ENCODE data around the gene SWT1. TPM values are rescaled to one million over a fixed set of nuclear protein-coding genes. Genes with fewer than 3 reads are reported as not detected.

Gene SWT1
- total RNA-seq, 2 experiments from 2014 or later: 3.0 to 3.3 TPM

DNA sequence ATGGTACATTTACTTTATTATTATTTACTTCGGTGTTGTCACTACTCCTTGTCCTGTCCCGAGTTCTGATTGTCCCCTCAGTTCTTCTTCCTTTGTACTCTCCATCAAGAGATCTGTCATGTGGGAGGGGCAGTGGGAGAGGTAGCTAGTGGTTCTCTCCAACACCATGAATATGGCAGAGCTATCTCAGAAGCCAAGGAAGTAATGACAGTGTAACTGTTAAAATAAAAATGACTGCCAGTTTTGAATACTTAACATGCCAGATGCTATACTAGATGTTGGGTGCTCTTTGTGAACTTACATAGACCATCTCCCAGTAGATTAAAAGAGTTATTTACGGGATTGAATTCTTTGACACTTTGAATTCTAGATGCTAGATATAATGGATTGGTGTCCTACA lies 131.5 kb downstream of the SWT1 start:
- Mint-ChIP-seq H3K27me3 (no peaks in the 10 kb centered on the region), H3K9me3 (ENCODE audit: low read depth) (no peaks in the 10 kb centered on the region), H3K4me3 (no peak overlapping the region), H3K4me1 (peaks cover 26% of the 10 kb centered on the region), H3K36me3 (ENCODE audit: low read depth) (peaks cover 14% of the 10 kb centered on the region), H3K27ac (no peak overlapping the region)
- no peak for ATAC-seq
- CTCF ChIA-PET: no interaction called here
- intact Hi-C loops (cut with DNase I, micrococcal nuclease): no loop called here
- POLR2A ChIA-PET: no interaction called here
- no peak for DNase-seq

DNA sequence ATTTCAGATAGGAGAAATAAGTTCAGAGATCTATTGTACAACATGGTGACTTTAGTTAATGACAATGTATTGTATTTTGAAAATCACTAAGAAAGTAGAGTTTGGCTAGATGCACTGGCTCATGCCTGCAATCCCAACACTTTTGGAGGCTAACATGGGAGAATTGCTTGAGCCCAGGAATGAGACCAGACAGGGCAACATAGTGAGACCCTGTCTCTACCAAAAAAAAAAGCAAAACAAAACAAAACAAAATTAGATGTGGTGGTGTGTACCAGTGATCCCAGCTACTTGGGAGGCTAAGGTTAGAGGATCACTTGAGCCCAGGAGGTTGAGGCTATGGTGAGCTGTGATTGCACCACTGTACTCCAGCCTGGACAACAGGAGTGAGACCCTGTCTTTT lies 132.9 kb downstream of the SWT1 start:
- no peak for ATAC-seq
- ChIA-PET POLR2A (no interaction called here), CTCF (no interaction called here)
- Mint-ChIP-seq H3K36me3 (ENCODE audit: low read depth) (peaks cover 25% of the 10 kb centered on the region), H3K4me3 (no peak overlapping the region), H3K4me1 (peaks cover 19% of the 10 kb centered on the region), H3K27ac (no peak overlapping the region), H3K9me3 (ENCODE audit: low read depth) (no peaks in the 10 kb centered on the region), H3K27me3 (no peaks in the 10 kb centered on the region)
- no peak for DNase-seq
- intact Hi-C loops (cut with DNase I, micrococcal nuclease): no loop called here

DNA sequence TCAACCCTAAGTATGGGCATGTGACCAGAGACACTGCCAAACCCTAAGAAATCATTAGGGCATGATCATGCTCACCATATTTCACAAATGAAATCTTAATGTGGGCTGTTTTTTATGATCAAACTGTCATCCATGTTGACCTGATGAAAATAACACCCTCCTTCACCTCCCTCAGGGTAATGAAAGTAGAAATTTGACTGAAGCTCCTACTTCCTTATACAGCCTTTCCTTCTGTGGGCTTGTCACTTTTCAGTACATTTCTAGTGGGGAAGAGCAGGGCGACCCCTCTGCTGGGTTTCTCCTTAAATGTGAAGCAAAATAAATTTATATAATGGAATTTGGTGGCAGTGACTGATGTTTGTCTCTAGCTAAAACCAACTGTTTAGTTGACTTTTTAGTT lies 134.2 kb downstream of the SWT1 start:
- H3K4me1 Mint-ChIP-seq: peaks cover 12% of the 10 kb centered on the region
- H3K4me3 Mint-ChIP-seq: no peak overlapping the region
- H3K36me3 Mint-ChIP-seq (ENCODE audit: low read depth): peaks cover 33% of the 10 kb centered on the region
- no peak overlapping the region for H3K27ac Mint-ChIP-seq
- intact Hi-C loops (cut with DNase I, micrococcal nuclease): no loop called here
- no peak for DNase-seq
- POLR2A ChIA-PET: no interaction called here
- CTCF ChIA-PET: interaction anchor here (0.7 kb wide), 1 partner anchor 9 kb away, joined by 4 read pairs; no protein-coding TSS in a partner anchor
- H3K9me3 Mint-ChIP-seq (ENCODE audit: low read depth): no peaks in the 10 kb centered on the region
- peak; percentile 16 for ATAC-seq
- no peaks in the 10 kb centered on the region for H3K27me3 Mint-ChIP-seq

DNA sequence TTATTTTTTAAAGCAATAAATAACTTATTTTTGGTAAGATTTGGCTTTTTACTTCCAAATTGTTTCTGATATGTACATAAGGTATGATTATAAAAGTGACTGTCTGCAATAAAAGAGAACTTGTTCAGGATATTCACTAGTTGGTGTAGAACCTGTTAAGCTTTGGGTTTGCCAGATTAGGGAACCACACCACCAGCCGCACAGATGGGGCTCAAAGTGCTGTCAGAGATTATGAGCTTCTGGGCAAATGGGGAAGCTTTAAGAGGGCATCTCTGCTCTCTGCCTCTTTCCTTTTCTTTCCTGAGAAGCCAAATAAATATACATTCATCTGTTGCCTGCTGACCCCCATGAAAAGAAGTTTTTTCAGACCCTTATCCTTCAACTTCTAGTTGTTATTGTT lies 134.7 kb downstream of the SWT1 start:
- Mint-ChIP-seq H3K36me3 (ENCODE audit: low read depth) (peaks cover 38% of the 10 kb centered on the region), H3K9me3 (ENCODE audit: low read depth) (no peaks in the 10 kb centered on the region), H3K27me3 (no peaks in the 10 kb centered on the region), H3K4me1 (peaks cover 12% of the 10 kb centered on the region), H3K4me3 (no peak overlapping the region), H3K27ac (no peak overlapping the region)
- intact Hi-C loops (cut with DNase I, micrococcal nuclease): no loop called here
- no peak for DNase-seq
- CTCF ChIA-PET: interaction anchor here (0.7 to 1.1 kb wide), 2 partner anchors 10 to 121 kb away, joined by 3 to 4 read pairs; no protein-coding TSS in a partner anchor
- no peak for ATAC-seq
- POLR2A ChIA-PET: no interaction called here

DNA sequence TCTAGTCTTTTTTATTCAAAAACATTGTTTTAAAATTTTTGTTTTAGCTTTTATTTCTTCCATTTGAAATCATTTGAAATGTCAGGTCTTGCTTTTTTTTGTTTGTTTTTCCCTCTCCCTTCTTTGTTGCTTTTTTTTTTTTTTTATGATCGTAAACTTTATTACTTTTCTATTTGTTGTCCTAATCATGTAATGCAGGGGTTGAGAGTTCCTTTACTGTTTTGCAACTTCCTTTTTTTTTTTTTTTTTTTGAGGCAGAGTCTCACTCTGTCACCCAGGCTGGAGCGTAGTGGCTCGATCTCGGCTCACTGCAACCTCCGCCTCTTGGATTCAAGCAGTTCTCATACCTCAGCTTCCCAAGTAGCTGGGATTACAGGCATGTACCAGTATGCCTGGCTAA lies 135.3 kb downstream of the SWT1 start:
- Mint-ChIP-seq H3K27me3 (no peaks in the 10 kb centered on the region), H3K27ac (no peak overlapping the region), H3K4me1 (peaks cover 12% of the 10 kb centered on the region), H3K36me3 (ENCODE audit: low read depth) (peaks cover 42% of the 10 kb centered on the region), H3K9me3 (ENCODE audit: low read depth) (no peaks in the 10 kb centered on the region), H3K4me3 (no peak overlapping the region)
- no peak for ATAC-seq
- ChIA-PET POLR2A (interaction anchor here (0.8 kb wide), 1 partner anchor 467 kb away, joined by 3 read pairs; no protein-coding TSS in a partner anchor), CTCF (interaction anchor here (1.1 to 1.2 kb wide), 2 partner anchors 11 to 122 kb away, joined by 3 read pairs; no protein-coding TSS in a partner anchor)
- intact Hi-C loops (cut with DNase I, micrococcal nuclease): no loop called here
- DNase-seq: no peak

DNA sequence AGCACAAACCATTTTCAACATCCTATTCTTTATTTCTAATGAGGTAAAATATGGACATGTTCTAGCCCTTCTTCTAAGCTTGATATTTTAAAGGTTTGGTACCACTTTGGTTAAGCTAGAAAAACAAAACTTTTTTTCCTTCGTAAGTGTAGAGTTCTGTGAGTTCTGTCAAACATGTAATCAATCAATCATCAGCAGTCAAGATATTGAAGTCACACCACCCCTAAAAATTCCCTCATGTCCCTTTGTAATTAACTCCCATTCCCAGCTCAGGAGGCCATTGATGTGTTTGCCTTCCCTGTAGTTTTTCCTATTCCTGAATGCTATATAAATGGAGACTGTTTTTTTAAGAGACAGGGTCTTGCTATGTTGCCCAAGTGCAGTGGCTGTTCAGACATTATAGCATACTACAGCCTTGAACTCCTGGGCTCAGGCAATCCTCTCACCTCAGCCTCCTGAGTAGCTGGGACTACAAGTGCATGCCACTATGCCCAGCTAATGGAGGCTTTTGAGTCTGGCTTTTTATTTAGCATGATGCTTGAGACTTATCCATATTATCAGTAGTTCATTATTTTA lies 137.1 kb downstream of the SWT1 start:
- Mint-ChIP-seq H3K9me3 (ENCODE audit: low read depth) (no peaks in the 10 kb centered on the region), H3K27ac (no peak overlapping the region), H3K4me3 (no peak overlapping the region), H3K4me1 (peaks cover 14% of the 10 kb centered on the region), H3K27me3 (no peaks in the 10 kb centered on the region), H3K36me3 (ENCODE audit: low read depth) (peaks cover 55% of the 10 kb centered on the region)
- no peak for DNase-seq
- ATAC-seq: no peak
- POLR2A ChIA-PET: no interaction called here
- intact Hi-C loops (cut with DNase I, micrococcal nuclease): no loop called here
- CTCF ChIA-PET: interaction anchor here (0.7 to 1.0 kb wide), 2 partner anchors 11 to 291 kb away, joined by 3 read pairs; no protein-coding TSS in a partner anchor

DNA sequence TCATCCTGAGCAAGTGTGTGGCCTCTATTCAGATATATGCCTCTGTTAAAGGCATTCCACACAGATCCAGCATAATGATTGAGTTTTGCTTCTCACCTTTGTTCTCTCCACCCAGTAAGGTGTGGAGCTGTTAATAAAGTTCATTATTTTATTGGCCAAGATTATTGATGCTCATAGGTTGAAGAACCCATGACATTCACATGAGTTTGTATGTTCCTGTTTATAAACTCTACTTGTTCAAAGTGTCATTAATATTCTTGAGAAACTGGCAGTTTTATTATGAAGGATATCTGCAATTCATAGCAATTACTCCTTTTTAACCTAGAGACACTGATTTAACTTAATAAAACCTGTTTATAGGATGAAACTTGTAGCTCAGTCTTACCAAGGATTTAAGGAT lies 138.1 kb downstream of the SWT1 start:
- ATAC-seq: no peak
- intact Hi-C loops (cut with DNase I, micrococcal nuclease): no loop called here
- H3K27me3 Mint-ChIP-seq: no peaks in the 10 kb centered on the region
- POLR2A ChIA-PET: interaction anchor here (0.7 kb wide), 1 partner anchor 416 kb away, joined by 5 read pairs; no protein-coding TSS in a partner anchor
- CTCF ChIA-PET: interaction anchor here (0.6 to 1.6 kb wide), 3 partner anchors 11 to 376 kb away, joined by 3 to 5 read pairs (median 4); no protein-coding TSS in a partner anchor
- H3K36me3 Mint-ChIP-seq (ENCODE audit: low read depth): peaks cover 55% of the 10 kb centered on the region
- no peaks in the 10 kb centered on the region for H3K9me3 Mint-ChIP-seq (ENCODE audit: low read depth)
- H3K4me3 Mint-ChIP-seq: no peak overlapping the region
- peaks cover 12% of the 10 kb centered on the region for H3K4me1 Mint-ChIP-seq
- no peak for DNase-seq
- H3K27ac Mint-ChIP-seq: no peak overlapping the region

DNA sequence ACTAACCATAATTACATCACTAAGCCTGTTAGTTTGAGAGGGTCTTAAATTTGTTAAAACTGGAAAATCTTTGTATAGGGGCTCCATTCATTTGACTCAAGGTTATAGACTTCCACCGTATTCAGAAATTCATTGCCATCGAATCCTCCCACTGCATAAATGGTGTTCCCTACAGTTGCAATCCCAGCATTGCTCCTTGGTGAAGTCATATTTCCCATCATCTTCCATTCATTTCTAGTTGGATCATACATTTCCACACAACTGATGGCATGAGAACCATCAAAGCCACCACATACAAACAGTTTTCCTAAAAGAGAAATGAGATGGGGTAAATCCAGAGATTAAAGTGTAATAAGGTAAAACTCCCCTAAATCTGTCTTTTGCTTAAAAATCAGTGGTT lies 141.0 kb downstream of the SWT1 start:
- POLR2A ChIA-PET: no interaction called here
- no peaks in the 10 kb centered on the region for H3K9me3 Mint-ChIP-seq (ENCODE audit: low read depth)
- DNase-seq (no peak), ATAC-seq (no peak)
- CTCF ChIA-PET: no interaction called here
- no peak overlapping the region for H3K4me3 Mint-ChIP-seq
- no peak overlapping the region for H3K27ac Mint-ChIP-seq
- peaks cover 69% of the 10 kb centered on the region for H3K36me3 Mint-ChIP-seq (ENCODE audit: low read depth)
- H3K4me1 Mint-ChIP-seq: peaks cover 7% of the 10 kb centered on the region
- H3K27me3 Mint-ChIP-seq: no peaks in the 10 kb centered on the region
- intact Hi-C loops (cut with DNase I, micrococcal nuclease): no loop called here

DNA sequence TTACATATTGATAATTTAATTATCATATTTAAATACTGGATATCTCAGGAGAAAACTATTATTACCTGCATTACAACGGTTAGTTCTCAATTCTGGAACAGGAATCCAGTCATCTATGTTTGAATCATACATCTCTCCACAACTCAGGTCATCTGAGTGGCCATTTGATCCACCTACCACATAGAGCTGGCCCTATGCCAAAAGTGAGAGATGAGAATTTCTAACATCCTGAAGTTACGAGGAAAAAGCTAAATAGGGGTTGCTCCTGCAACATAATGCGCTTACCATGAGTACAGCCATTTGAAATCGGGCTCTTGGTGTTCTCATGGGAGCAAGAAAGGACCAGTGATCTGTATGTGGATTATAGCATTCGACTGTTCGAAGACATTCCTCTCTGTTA lies 143.2 kb downstream of the SWT1 start:
- DNase-seq (no peak), ATAC-seq (no peak)
- H3K27ac Mint-ChIP-seq: no peak overlapping the region
- H3K27me3 Mint-ChIP-seq: no peaks in the 10 kb centered on the region
- H3K36me3 Mint-ChIP-seq (ENCODE audit: low read depth): peaks cover 69% of the 10 kb centered on the region
- H3K4me1 Mint-ChIP-seq: peaks cover 2% of the 10 kb centered on the region
- CTCF ChIA-PET: interaction anchor here (1.5 kb wide), 1 partner anchor 296 kb away, joined by 4 read pairs; no protein-coding TSS in a partner anchor
- intact Hi-C loops (cut with DNase I, micrococcal nuclease): loop anchor here in 1 of 2 experiments (10.0 kb wide), 1 partner anchor 1035 kb away; no protein-coding TSS in a partner anchor
- no peak overlapping the region for H3K4me3 Mint-ChIP-seq
- POLR2A ChIA-PET: interaction anchor here (0.7 to 1.8 kb wide), 2 partner anchors 15 to 20 kb away, joined by 3 to 6 read pairs; no protein-coding TSS in a partner anchor
- no peaks in the 10 kb centered on the region for H3K9me3 Mint-ChIP-seq (ENCODE audit: low read depth)

DNA sequence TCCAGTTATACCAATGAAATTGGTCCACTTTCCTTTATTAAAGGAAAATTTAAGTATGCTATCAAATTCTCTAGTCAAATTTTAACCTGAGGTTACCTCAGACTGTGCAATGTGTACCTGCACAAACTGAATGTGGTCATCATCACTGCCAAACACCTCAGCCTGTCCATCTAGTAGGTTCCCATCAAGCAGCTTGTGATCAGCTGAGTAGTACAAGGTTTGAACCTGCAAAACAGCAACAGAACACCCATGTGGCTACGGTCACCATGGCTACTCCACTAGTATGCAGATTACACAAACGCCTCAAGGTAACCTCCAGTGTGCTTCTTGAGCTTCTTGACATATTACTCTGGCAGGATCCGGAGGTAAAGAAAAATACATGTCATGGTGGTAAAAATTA lies 148.5 kb downstream of the SWT1 start:
- Mint-ChIP-seq H3K36me3 (ENCODE audit: low read depth) (peaks cover 69% of the 10 kb centered on the region), H3K4me3 (no peak overlapping the region)

DNA sequence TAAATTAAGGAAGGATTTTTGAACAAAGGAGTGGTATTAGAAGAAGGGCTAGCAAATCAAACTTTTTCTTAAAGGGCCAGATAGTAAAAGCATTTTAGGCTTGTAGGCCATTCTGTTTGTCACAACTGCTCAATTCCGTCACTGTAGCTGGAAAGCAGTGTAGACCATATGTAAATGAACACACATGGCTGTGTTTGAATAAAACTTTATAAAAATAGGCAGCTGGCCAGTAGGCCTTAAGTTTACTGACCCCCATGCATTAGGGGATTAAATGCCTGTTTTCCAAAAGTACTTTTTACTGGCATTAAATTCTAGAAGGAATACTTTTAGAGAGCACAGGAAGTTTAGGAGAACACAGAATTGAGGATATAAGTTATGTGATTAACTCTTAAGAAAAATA lies 151.2 kb downstream of the SWT1 start:
- H3K27me3 Mint-ChIP-seq: no peaks in the 10 kb centered on the region
- peaks cover 69% of the 10 kb centered on the region for H3K36me3 Mint-ChIP-seq (ENCODE audit: low read depth)
- no peak overlapping the region for H3K27ac Mint-ChIP-seq
- intact Hi-C loops (cut with DNase I, micrococcal nuclease): loop anchor here in 1 of 2 experiments (10.0 kb wide), 1 partner anchor 1027 kb away; no protein-coding TSS in a partner anchor
- ChIA-PET CTCF (no interaction called here), POLR2A (interaction anchor here (0.7 kb wide), 1 partner anchor 9 kb away, joined by 3 read pairs; the partner anchor contains the start of gene IVNS1ABP)
- H3K4me1 Mint-ChIP-seq: peaks cover 16% of the 10 kb centered on the region
- no peaks in the 10 kb centered on the region for H3K9me3 Mint-ChIP-seq (ENCODE audit: low read depth)
- no peak overlapping the region for H3K4me3 Mint-ChIP-seq
- DNase-seq (no peak), ATAC-seq (no peak)

More for the DNA sequence above, 148.5 kb downstream of the SWT1 start:
- CTCF ChIA-PET: interaction anchor here (1.5 kb wide), 1 partner anchor 12 kb away, joined by 3 read pairs; no protein-coding TSS in a partner anchor
- intact Hi-C loops (cut with DNase I, micrococcal nuclease): loop anchor here in 1 of 2 experiments (10.0 kb wide), 1 partner anchor 1029 kb away; no protein-coding TSS in a partner anchor
- no peak for ATAC-seq
- Mint-ChIP-seq H3K27ac (no peak overlapping the region), H3K27me3 (no peaks in the 10 kb centered on the region), H3K4me1 (peaks cover 2% of the 10 kb centered on the region), H3K9me3 (ENCODE audit: low read depth) (no peaks in the 10 kb centered on the region)
- POLR2A ChIA-PET: no interaction called here
- no peak for DNase-seq

DNA sequence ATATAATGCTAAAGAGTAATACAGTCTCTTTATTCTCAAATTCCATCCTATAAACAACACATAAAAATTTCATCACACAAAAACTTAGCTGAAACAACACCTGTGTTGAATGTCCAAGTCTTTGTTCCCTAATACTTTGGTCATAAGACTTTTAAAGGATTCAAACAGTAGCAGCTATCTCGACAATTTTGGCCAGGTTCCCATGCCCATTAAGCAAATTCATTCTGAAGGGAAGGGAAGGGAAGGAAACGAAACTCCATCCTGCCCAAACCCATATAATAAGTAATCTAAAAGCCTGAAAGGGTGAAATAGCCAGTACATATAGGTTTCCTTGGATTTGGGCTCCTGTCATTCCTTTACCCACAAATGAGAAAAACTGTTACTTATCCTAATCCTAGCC lies 152.6 kb downstream of the SWT1 start:
- DNase-seq (no peak), ATAC-seq (no peak)
- Mint-ChIP-seq H3K4me1 (peaks cover 31% of the 10 kb centered on the region), H3K36me3 (ENCODE audit: low read depth) (peaks cover 67% of the 10 kb centered on the region), H3K4me3 (no peak overlapping the region), H3K27ac (no peak overlapping the region), H3K27me3 (no peaks in the 10 kb centered on the region), H3K9me3 (ENCODE audit: low read depth) (no peaks in the 10 kb centered on the region)
- intact Hi-C loops (cut with DNase I, micrococcal nuclease): loop anchor here in 1 of 2 experiments (10.0 kb wide), 1 partner anchor 1025 kb away; no protein-coding TSS in a partner anchor
- CTCF ChIA-PET: interaction anchor here (1.3 kb wide), 1 partner anchor 29 kb away, joined by 3 read pairs; no protein-coding TSS in a partner anchor
- POLR2A ChIA-PET: no interaction called here
